Spleen (tissue), 11 donors: Measurements from ENCODE around the gene CDK19. TPM values are rescaled to one million over a fixed set of nuclear protein-coding genes. Genes with fewer than 3 reads are reported as not detected.

Experiments used
- DNase-seq: peaks from one replicate; pipeline ENCODE4 v3.0.0-alpha.2; 2020
- H3K27ac ChIP-seq, 8 donors: fragments of 200-600 bp; sonication (generic) in 7 of 8; 1 replicate in 4 of 8; 2 replicates in 4 of 8; pipeline versions ENCODE4 v1.5.0 to v1.8.0; 2016 to 2021; ENCODE audit warnings: inconsistent platforms in 4 of 8, mild to moderate bottlenecking in 4 of 8, moderate library complexity in 1 of 8
- H3K27me3 ChIP-seq, 7 donors: fragments of 200-600 bp; sonication (generic) in 6 of 7; replicated peaks in 1 of 7; 1 replicate in 4 of 7; 2 replicates in 3 of 7; pipeline versions ENCODE4 v1.5.0 to v1.8.0; 2016 to 2021; ENCODE audit warnings: inconsistent platforms in 3 of 7, mild to moderate bottlenecking in 1 of 7
- H3K36me3 ChIP-seq, 6 donors: fragments of 200-600 bp; sonication (generic) in 5 of 6; 1 replicate in 4 of 6; 2 replicates in 2 of 6; pipeline versions ENCODE4 v1.5.0 to v1.8.0; 2016 to 2021; ENCODE audit warnings: inconsistent platforms in 2 of 6
- H3K4me1 ChIP-seq, 6 donors: fragments of 200-600 bp; sonication (generic) in 5 of 6; 1 replicate in 3 of 6; 2 replicates in 3 of 6; pipeline versions ENCODE4 v1.5.0 to v1.8.0; 2016 to 2021; ENCODE audit warnings: inconsistent platforms in 3 of 6
- H3K4me3 ChIP-seq, 8 donors: fragments of 200-600 bp; sonication (generic) in 7 of 8; 1 replicate in 4 of 8; 2 replicates in 4 of 8; pipeline versions ENCODE4 v1.5.0 to v1.8.0; 2016 to 2021; ENCODE audit warnings: inconsistent platforms in 4 of 8, mild to moderate bottlenecking in 4 of 8, moderate library complexity in 2 of 8
- H3K9me3 ChIP-seq, 8 donors: fragments of 200-600 bp; sonication (generic) in 7 of 8; 1 replicate in 4 of 8; 2 replicates in 4 of 8; pipeline versions ENCODE4 v1.5.0 to v1.8.0; 2016 to 2021; ENCODE audit warnings: inconsistent platforms in 4 of 8
- POLR2A ChIP-seq, 3 donors: fragments of 450-650 bp; IDR thresholded peaks; one replicate each; pipeline ENCODE4 v1.5.1; 2017; ENCODE audit warnings: antibody characterized with exemption in 3 of 3, mild to moderate bottlenecking in 1 of 3
- POLR2AphosphoS5 ChIP-seq, 3 donors: sonication (generic); formaldehyde crosslinking; IDR thresholded peaks; one replicate each; pipeline ENCODE4 v1.5.1; 2017; ENCODE audit warnings: antibody characterized with exemption in 3 of 3
- WGBS, 5 donors: extraction: QIAGEN DNeasy Blood & Tissue Kit in 3 of 5; methylation state at CpG; one replicate each; pipeline versions ENCODE4 v1.1.5 to v1.1.7; 2013 to 2018; 5-methylcytosine and 5-hydroxymethylcytosine counted together
- intact Hi-C: fragments of 100-400 bp; cut with DNase I; formaldehyde crosslinking; loops from one replicate; pipeline ENCODE4 v1.15.0; 2023; ENCODE audit warnings: low total_unique reads
- polyA plus RNA-seq, 3 donors: library from polyadenylated mRNA; stranded (reverse); fragments of 200-250 nt; gene quantifications; one replicate each; pipeline ENCODE4 v1.2.1, GENCODE V29; 2013
- total RNA-seq, 7 donors: library from RNA; depleted of rRNA in 3 of 7; stranded (reverse); fragments of >200 nt in 3 of 7; fragmentation: NEBNext Ultra II Directional in 4 of 7; extraction: Animal tissue kit (Norgen Biotek cat#: 25700) in 4 of 7; gene quantifications; one replicate each; pipeline versions ENCODE4 v1.1.0 to v1.2.1, GENCODE V29; 2016 to 2021
- TF ChIP-seq, protein P1 (sequence below), 11 experiments: fragments of 200-600 bp in 7 of 11; fragments of 450-650 bp in 4 of 11; sonication (generic) in 4 of 11; IDR thresholded peaks in 8 of 11; conservative IDR thresholded peaks in 3 of 11; 1 replicate in 7 of 11; 2 replicates in 4 of 11; pipeline versions ENCODE4 v1.4.0 to v1.8.0; 2016 to 2021; ENCODE audit warnings: antibody characterized with exemption in 11 of 11, inconsistent platforms in 4 of 11, mild to moderate bottlenecking in 1 of 11
- donor health status: healthy with polysubstance abuse.
- donor health status: DM: no; HTN: no; CAD: no; lungs with moderate emphysema.
- donor health status: DM: no; HTN: no; CAD: no.
- donor health status: Bipolar disorder and iron deficiency.
- donor health status: healthy.
- donor health status: DM: no; HTN: no; CAD: no.
- donor health status: DM: yes; HTN: yes; CAD: no.

Gene CDK19
- total and polyA plus RNA-seq, 10 donors, result 7.9 to 29.8 (median 21.7) TPM

GRCh38 chr6:110595112-110595511 lies 220.2 kb downstream of the CDK19 start:
- Histone ChIP-seq H3K4me1 (peaks cover 0 to 7% (median 0%) of the 10 kb centered on the region in 6 donors), H3K4me3 (no peak overlapping the region), H3K36me3 (no peaks in the 10 kb centered on the region), H3K27me3 (no peaks in the 10 kb centered on the region), H3K9me3 (peaks cover 0 to 11% (median 2%) of the 10 kb centered on the region in 8 donors), H3K27ac (peak overlapping the region in 2 of 8 donors; percentile 42 to 66)
- intact Hi-C loops, result no loop called here
- DNase-seq, result no peak
- TF ChIP-seq POLR2AphosphoS5 (IDR thresholded peaks at IDR 0.05) (no peak), POLR2A (IDR thresholded peaks at IDR 0.05) (no peak)
- TF ChIP-seq, protein P1, sequence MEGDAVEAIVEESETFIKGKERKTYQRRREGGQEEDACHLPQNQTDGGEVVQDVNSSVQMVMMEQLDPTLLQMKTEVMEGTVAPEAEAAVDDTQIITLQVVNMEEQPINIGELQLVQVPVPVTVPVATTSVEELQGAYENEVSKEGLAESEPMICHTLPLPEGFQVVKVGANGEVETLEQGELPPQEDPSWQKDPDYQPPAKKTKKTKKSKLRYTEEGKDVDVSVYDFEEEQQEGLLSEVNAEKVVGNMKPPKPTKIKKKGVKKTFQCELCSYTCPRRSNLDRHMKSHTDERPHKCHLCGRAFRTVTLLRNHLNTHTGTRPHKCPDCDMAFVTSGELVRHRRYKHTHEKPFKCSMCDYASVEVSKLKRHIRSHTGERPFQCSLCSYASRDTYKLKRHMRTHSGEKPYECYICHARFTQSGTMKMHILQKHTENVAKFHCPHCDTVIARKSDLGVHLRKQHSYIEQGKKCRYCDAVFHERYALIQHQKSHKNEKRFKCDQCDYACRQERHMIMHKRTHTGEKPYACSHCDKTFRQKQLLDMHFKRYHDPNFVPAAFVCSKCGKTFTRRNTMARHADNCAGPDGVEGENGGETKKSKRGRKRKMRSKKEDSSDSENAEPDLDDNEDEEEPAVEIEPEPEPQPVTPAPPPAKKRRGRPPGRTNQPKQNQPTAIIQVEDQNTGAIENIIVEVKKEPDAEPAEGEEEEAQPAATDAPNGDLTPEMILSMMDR (IDR thresholded peaks at IDR 0.05 in 8 of 11, conservative IDR thresholded peaks at IDR 0.05 in 3 of 11), result no peak
- WGBS, 5 donors, result 74 to 94% (median 85%) methylated on average over 2 of the region's 2 CpGs

GRCh38 chr6:110593637-110594036 lies 221.6 kb downstream of the CDK19 start:
- Histone ChIP-seq H3K36me3 (no peaks in the 10 kb centered on the region), H3K27ac (no peak overlapping the region), H3K9me3 (peaks cover 0 to 11% (median 2%) of the 10 kb centered on the region in 8 donors), H3K4me1 (peaks cover 0 to 14% (median 3%) of the 10 kb centered on the region in 6 donors), H3K27me3 (no peaks in the 10 kb centered on the region), H3K4me3 (no peak overlapping the region)
- 95 to 100% (median 100%) methylated on average over 1 of the region's 1 CpG for WGBS, 5 donors
- intact Hi-C loops, result no loop called here
- TF ChIP-seq POLR2AphosphoS5 (IDR thresholded peaks at IDR 0.05) (no peak), POLR2A (IDR thresholded peaks at IDR 0.05) (no peak)
- TF ChIP-seq, protein P1 (IDR thresholded peaks at IDR 0.05 in 8 of 11, conservative IDR thresholded peaks at IDR 0.05 in 3 of 11), result no peak
- DNase-seq, result no peak

DNA sequence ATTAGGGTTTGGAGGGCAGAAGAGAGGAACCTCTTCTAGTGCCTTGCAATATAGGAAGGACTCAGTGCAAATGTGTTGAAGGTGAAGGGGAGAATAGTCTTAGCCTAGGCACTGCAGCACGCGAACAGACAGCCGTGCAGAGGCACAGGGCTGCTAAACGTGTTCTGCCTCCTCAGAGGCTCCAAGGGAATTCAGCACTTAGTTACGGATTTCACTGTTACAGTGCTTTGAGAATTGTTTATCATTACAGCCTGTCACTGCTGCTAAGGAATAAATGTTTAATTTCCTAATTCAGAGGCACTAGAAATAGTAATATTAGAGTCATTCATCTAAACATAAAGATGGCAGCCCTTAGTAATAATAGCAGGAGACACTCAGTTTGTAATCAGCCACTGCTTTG lies 222.5 kb downstream of the CDK19 start:
- TF ChIP-seq POLR2A (IDR thresholded peaks at IDR 0.05) (no peak), POLR2AphosphoS5 (IDR thresholded peaks at IDR 0.05) (no peak)
- TF ChIP-seq, protein P1 (IDR thresholded peaks at IDR 0.05 in 8 of 11, conservative IDR thresholded peaks at IDR 0.05 in 3 of 11), result no peak
- Histone ChIP-seq H3K27ac (no peak overlapping the region), H3K9me3 (peaks cover 0 to 11% (median 2%) of the 10 kb centered on the region in 8 donors), H3K36me3 (no peaks in the 10 kb centered on the region), H3K27me3 (no peaks in the 10 kb centered on the region), H3K4me1 (peaks cover 0 to 14% (median 3%) of the 10 kb centered on the region in 6 donors), H3K4me3 (no peak overlapping the region)
- intact Hi-C loops, result no loop called here
- DNase-seq, result no peak
- 87 to 93% (median 90%) methylated on average over 5 of the region's 5 CpGs for WGBS, 5 donors

DNA sequence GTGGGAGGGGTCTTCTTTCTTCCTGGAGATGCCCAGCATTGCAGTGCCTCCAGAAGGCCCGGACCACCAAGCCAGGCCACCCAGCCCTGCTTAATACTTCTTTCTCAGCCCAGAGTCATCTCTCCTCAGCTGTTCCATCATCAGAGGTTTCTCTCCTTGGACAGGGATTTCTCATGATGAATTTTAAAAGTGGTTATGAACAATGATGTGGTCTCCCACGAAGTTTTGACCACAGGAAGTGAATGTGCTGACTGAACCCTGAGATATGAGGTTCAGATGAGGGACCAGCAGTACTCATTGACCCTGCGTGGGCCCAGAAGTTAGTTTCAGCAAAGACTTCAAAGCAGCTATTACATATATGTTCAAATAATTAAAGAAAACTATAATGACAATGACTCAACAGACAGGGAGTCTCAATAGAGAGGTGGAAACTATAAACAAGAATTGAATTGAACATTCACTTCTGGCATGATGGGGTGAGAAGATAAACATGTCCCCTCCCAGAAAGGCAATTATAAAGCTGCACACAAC lies 224.4 kb downstream of the CDK19 start:
- Histone ChIP-seq H3K27me3 (no peaks in the 10 kb centered on the region), H3K4me1 (peaks cover 0 to 14% (median 3%) of the 10 kb centered on the region in 6 donors), H3K9me3 (peaks cover 0 to 11% (median 2%) of the 10 kb centered on the region in 8 donors), H3K4me3 (no peak overlapping the region), H3K36me3 (no peaks in the 10 kb centered on the region), H3K27ac (no peak overlapping the region)
- TF ChIP-seq, protein P1 (IDR thresholded peaks at IDR 0.05 in 8 of 11, conservative IDR thresholded peaks at IDR 0.05 in 3 of 11), result no peak
- TF ChIP-seq POLR2A (IDR thresholded peaks at IDR 0.05), result no peak
- no peak for TF ChIP-seq POLR2AphosphoS5 (IDR thresholded peaks at IDR 0.05)
- WGBS, 5 donors, result 54 to 67% (median 56%) methylated on average over 3 of the region's 3 CpGs
- DNase-seq, result no peak
- intact Hi-C loops, result no loop called here
